Vagina (tissue), 2 donors: ENCODE data around the gene SLC37A3. TPM values are rescaled to one million over a fixed set of nuclear protein-coding genes. Genes with fewer than 3 reads are reported as not detected.
A peak's percentile ranks its signal among the peaks of the same experiment; 100 is the strongest.

Experiments
- DNase-seq, 2 donors: peaks; one replicate each; pipeline ENCODE4 v3.0.0-alpha.2; 2017; ENCODE audit errors: extremely low spot score in 2 of 2
- H3K27ac ChIP-seq: fragments of 200-600 bp; sonication (generic); one replicate; pipeline ENCODE4 v1.5.1; 2019
- H3K27me3 ChIP-seq: fragments of 200-600 bp; sonication (generic); one replicate; pipeline ENCODE4 v1.5.1; 2019
- H3K36me3 ChIP-seq, 2 donors: fragments of 200-600 bp; sonication (generic); one replicate each; pipeline ENCODE4 v1.5.1; 2017 to 2019
- H3K4me1 ChIP-seq: fragments of 200-600 bp; sonication (generic); one replicate; pipeline ENCODE4 v1.5.1; 2019
- H3K4me3 ChIP-seq, 2 donors: fragments of 200-600 bp; sonication (generic); 1 replicate in 1 of 2; 2 replicates in 1 of 2; pipeline ENCODE4 v1.5.1; 2016 to 2019
- H3K9me3 ChIP-seq: fragments of 200-600 bp; sonication (generic); one replicate; pipeline ENCODE4 v1.5.1; 2019
- POLR2A ChIP-seq, 2 donors: fragments of 450-650 bp; IDR thresholded peaks; one replicate each; pipeline ENCODE4 v1.6.1; 2017; ENCODE audit warnings: antibody characterized with exemption in 2 of 2, mild to moderate bottlenecking in 2 of 2, moderate library complexity in 2 of 2
- POLR2AphosphoS5 ChIP-seq, 2 donors: sonication (generic); formaldehyde crosslinking; IDR thresholded peaks; one replicate each; pipeline ENCODE4 v1.9.0; 2017; ENCODE audit warnings: antibody characterized with exemption in 2 of 2, mild to moderate bottlenecking in 2 of 2, low read depth in 1 of 2; ENCODE audit not compliant: insufficient read depth in 1 of 2
- intact Hi-C: fragments of 100-400 bp; cut with DNase I; formaldehyde crosslinking; loops from one replicate; pipeline ENCODE4 v1.15.1; 2023
- total RNA-seq: library from RNA; depleted of rRNA; stranded (reverse); fragments of >200 nt; gene quantifications from one replicate; pipeline ENCODE4 v1.2.3, GENCODE V29; 2016
- TF ChIP-seq, protein P1 (sequence below), 3 experiments: fragments of 450-650 bp in 2 of 3; fragments of 200-600 bp in 1 of 3; sonication (generic) in 1 of 3; IDR thresholded peaks; one replicate each; pipeline ENCODE4 v1.5.1; 2017 to 2019; ENCODE audit warnings: antibody characterized with exemption in 3 of 3, mild to moderate bottlenecking in 2 of 3, moderate library complexity in 2 of 3

SLC37A3 gene
- total RNA-seq, 1 donor from 2014 or later = 80.8 TPM

DNA sequence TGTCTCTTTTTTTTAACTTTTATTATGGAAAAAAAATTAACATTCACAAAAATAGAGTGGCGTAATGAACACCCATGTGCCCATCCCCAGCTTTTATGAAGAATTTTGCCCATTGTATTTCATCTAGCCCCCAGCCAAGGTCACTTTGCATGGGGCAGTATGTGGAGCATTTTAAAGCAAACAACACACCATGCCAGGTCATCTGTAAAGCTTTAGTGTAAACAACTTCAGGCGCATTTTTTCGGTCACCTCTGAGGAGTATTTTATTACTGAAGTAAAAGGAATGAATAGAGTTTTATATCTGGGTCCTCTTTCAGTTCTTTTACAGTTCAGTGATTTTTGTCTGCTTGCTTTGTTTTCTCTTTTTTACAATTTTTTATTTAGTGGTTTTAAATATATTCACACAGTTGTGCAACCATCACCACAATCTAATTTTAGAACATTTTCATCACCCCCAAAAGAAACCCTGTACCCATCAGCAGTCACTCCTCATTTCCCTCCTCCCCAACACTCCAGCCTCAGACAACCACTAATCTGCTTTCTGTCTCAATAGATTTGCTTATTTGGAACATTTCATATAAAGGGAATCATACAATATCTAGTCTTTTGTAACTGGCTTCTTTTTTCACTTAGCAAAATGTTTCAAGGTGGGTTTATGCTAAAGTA lies 87.9 kb downstream of the SLC37A3 start:
- TF ChIP-seq POLR2A (IDR thresholded peaks at IDR 0.05) = no peak
- TF ChIP-seq POLR2AphosphoS5 (IDR thresholded peaks at IDR 0.05; ENCODE audit: insufficient read depth in 1 of 2, low read depth in 1 of 2) = no peak
- TF ChIP-seq, protein P1, sequence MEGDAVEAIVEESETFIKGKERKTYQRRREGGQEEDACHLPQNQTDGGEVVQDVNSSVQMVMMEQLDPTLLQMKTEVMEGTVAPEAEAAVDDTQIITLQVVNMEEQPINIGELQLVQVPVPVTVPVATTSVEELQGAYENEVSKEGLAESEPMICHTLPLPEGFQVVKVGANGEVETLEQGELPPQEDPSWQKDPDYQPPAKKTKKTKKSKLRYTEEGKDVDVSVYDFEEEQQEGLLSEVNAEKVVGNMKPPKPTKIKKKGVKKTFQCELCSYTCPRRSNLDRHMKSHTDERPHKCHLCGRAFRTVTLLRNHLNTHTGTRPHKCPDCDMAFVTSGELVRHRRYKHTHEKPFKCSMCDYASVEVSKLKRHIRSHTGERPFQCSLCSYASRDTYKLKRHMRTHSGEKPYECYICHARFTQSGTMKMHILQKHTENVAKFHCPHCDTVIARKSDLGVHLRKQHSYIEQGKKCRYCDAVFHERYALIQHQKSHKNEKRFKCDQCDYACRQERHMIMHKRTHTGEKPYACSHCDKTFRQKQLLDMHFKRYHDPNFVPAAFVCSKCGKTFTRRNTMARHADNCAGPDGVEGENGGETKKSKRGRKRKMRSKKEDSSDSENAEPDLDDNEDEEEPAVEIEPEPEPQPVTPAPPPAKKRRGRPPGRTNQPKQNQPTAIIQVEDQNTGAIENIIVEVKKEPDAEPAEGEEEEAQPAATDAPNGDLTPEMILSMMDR (IDR thresholded peaks at IDR 0.05) = no peak
- intact Hi-C loops = loop anchor here (10.0 kb wide), 1 partner anchor 136 kb away; the partner anchor contains the start of gene KDM7A
- no peak for DNase-seq
- Histone ChIP-seq H3K27ac (peak overlapping the region; percentile 20), H3K4me3 (no peak overlapping the region), H3K36me3 (no peaks in the 10 kb centered on the region), H3K4me1 (peaks cover 14% of the 10 kb centered on the region), H3K9me3 (peaks cover 3% of the 10 kb centered on the region), H3K27me3 (no peaks in the 10 kb centered on the region)

DNA sequence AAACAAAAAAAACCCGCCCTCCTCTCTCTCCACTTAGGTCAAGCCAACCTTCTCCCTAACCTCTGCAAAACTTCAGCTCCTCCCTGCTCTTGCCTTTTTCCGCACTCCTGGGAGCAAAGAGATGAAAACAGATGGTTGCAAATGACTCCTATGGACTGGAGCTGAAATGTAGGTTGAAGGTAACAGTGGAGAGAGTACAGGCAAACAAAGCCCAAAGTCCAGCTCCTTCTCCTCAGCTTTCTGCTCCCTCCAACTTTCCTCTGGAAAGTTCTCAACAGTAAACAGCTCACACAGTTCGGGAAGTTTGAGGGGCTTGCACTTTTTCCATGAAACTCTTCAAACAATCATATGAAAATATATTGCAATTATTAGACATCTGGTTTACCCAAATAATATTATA lies 90.3 kb downstream of the SLC37A3 start:
- H3K9me3 ChIP-seq = peaks cover 3% of the 10 kb centered on the region
- no peaks in the 10 kb centered on the region for H3K36me3 ChIP-seq
- DNase-seq = no peak
- H3K27ac ChIP-seq = peak overlapping the region; percentile 20
- intact Hi-C loops = no loop called here
- no peak overlapping the region for H3K4me3 ChIP-seq
- peaks cover 8% of the 10 kb centered on the region for H3K4me1 ChIP-seq
- H3K27me3 ChIP-seq = no peaks in the 10 kb centered on the region
- TF ChIP-seq, protein P1 (IDR thresholded peaks at IDR 0.05) = no peak
- TF ChIP-seq POLR2A (IDR thresholded peaks at IDR 0.05) = no peak

DNA sequence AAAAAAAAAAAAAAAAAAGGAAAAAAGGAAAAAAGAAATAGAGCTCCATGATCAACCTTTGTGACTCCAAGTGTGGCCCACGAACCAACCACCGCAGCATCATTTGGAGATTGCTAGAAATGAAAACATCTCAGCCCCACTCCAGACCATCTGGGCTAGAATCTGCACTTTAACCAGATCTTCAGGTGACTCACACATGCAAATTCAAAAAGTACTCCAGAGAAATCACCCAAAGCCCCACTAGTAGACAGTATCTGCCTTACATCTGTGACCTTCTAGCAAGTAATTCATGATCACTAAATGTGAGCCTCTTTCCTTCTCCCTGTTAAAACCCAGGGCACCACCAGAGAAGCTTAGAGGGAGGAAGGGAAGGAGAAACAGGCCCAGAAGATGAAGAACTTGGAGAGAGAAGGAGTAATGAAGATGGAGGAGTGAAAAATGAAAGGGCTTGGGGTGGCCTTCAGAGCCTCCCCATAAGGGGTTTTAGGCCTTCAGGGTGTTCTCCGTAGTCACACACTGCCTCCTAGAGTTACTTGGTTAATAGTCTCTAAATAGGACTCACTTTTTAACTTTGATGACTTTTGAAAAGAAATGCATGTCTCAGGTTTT lies 94.0 kb downstream of the SLC37A3 start:
- no peak for TF ChIP-seq POLR2AphosphoS5 (IDR thresholded peaks at IDR 0.05; ENCODE audit: insufficient read depth in 1 of 2, low read depth in 1 of 2)
- TF ChIP-seq, protein P1 (IDR thresholded peaks at IDR 0.05) = no peak
- no peak for TF ChIP-seq POLR2A (IDR thresholded peaks at IDR 0.05)
- Histone ChIP-seq H3K4me3 (no peak overlapping the region), H3K9me3 (no peaks in the 10 kb centered on the region), H3K27me3 (no peaks in the 10 kb centered on the region), H3K4me1 (no peaks in the 10 kb centered on the region), H3K36me3 (no peaks in the 10 kb centered on the region), H3K27ac (no peak overlapping the region)
- DNase-seq = no peak
- intact Hi-C loops = no loop called here

DNA sequence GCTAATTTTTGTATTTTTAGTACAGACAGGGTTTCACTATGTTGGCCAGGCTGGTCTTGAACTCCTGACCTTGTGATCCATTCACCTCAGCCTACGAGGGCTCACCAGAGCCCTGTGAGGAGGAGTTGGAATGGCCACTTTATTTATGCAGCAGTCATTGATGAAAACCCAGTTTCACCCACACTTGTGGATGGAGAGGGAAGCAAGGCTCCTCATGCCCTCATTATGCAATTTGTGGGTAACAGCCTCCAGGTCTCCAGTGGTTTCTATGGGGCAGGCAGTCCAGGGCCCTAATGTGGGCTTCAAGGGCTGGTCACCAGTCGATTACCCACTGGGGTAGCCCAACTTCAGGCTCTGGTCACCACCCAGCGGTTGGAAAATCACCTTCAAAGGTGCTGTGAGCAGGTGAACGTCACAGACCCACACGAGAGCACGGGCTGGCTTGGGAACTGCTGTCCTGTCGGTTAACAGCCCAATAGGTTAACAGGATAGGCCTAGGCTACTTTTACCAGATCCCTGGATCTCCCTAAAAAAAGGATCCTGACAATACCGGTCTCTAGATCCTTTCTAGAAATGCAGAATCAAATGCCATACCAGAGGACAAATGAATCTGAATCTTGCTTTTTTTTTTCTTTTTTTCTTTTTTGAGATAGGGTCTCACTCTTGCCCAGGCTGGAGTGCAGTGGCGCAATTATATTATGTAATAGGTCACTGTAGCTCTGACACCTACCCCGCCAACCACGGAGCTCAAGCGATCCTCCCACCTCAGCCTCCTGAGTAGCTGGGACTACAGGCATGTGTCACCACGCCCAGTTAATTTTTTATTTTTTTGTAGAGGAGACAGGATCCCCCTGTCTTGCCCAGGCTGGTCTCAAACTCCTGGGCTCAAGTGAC lies 97.8 kb downstream of the SLC37A3 start:
- intact Hi-C loops = no loop called here
- no peak for DNase-seq
- no peaks in the 10 kb centered on the region for H3K9me3 ChIP-seq
- H3K4me3 ChIP-seq = no peak overlapping the region
- no peaks in the 10 kb centered on the region for H3K36me3 ChIP-seq
- no peaks in the 10 kb centered on the region for H3K4me1 ChIP-seq
- no peak for TF ChIP-seq POLR2A (IDR thresholded peaks at IDR 0.05)
- TF ChIP-seq, protein P1 (IDR thresholded peaks at IDR 0.05) = no peak
- TF ChIP-seq POLR2AphosphoS5 (IDR thresholded peaks at IDR 0.05; ENCODE audit: insufficient read depth in 1 of 2, low read depth in 1 of 2) = no peak
- H3K27me3 ChIP-seq = no peaks in the 10 kb centered on the region
- no peak overlapping the region for H3K27ac ChIP-seq
